MM.1S (cell line): ENCODE measurements around the gene IL12RB1.
"Not testable (repeated sequence)": the region's sequence is repeated elsewhere in the genome, so short reads cannot be mapped to it uniquely, and the experiment has no call there.

ENCODE experiments used
- DNase-seq: peaks from one replicate; pipeline ENCODE4 v3.0.0-alpha.2; 2015
- H2AFZ ChIP-seq: fragments of 300-600 bp; sonication (generic); 2 replicates; pipeline ENCODE4 v1.6.0; 2016; ENCODE audit warnings: antibody characterized with exemption, low read length
- H3F3A ChIP-seq: fragments of 300-600 bp; sonication (generic); 2 replicates; pipeline ENCODE4 v1.6.1; 2016; ENCODE audit warnings: mild to moderate bottlenecking, antibody characterized with exemption, low read length, moderate library complexity, mixed read lengths; ENCODE audit not compliant: insufficient read depth
- H3K27ac ChIP-seq: fragments of 300-600 bp; sonication (generic); 2 replicates; pipeline ENCODE4 v1.5.1; 2016; ENCODE audit warnings: mild to moderate bottlenecking, low read length
- H3K27me3 ChIP-seq: fragments of 300-600 bp; sonication (generic); replicated peaks from 2 replicates; pipeline ENCODE4 v1.6.0; 2016; ENCODE audit warnings: low read length; ENCODE audit not compliant: insufficient read depth
- H3K36me3 ChIP-seq: fragments of 300-600 bp; sonication (generic); replicated peaks from 2 replicates; pipeline ENCODE4 v1.6.1; 2016; ENCODE audit warnings: mild to moderate bottlenecking, low read length, mixed read lengths; ENCODE audit not compliant: insufficient read depth
- H3K4me1 ChIP-seq: fragments of 300-600 bp; sonication (generic); 2 replicates; pipeline ENCODE4 v1.6.1; 2016; ENCODE audit warnings: low read length, mixed read lengths
- H3K4me2 ChIP-seq: fragments of 300-600 bp; sonication (generic); 2 replicates; pipeline ENCODE4 v1.6.0; 2016; ENCODE audit warnings: low read depth, low read length
- H3K4me3 ChIP-seq: fragments of 300-600 bp; sonication (generic); 2 replicates; pipeline ENCODE4 v1.5.1; 2016; ENCODE audit warnings: low read length, mixed read lengths
- H3K79me2 ChIP-seq: fragments of 300-600 bp; sonication (generic); 2 replicates; pipeline ENCODE4 v1.6.1; 2016; ENCODE audit warnings: mixed run types, low read length, mixed read lengths
- H3K9ac ChIP-seq: fragments of 300-600 bp; sonication (generic); 2 replicates; pipeline ENCODE4 v1.6.1; 2016; ENCODE audit warnings: low read length, mixed read lengths
- H3K9me2 ChIP-seq: fragments of 300-600 bp; sonication (generic); replicated peaks from 2 replicates; pipeline ENCODE4 v1.6.1; 2016; ENCODE audit warnings: mild to moderate bottlenecking, low read length, mixed read lengths; ENCODE audit not compliant: insufficient read depth
- H3K9me3 ChIP-seq: fragments of 300-600 bp; sonication (generic); replicated peaks from 2 replicates; pipeline ENCODE4 v1.6.1; 2016; ENCODE audit warnings: mild to moderate bottlenecking, low read length, mixed read lengths; ENCODE audit not compliant: insufficient read depth
- H4K20me1 ChIP-seq: fragments of 300-600 bp; sonication (generic); 2 replicates; pipeline ENCODE4 v1.6.1; 2016; ENCODE audit warnings: mild to moderate bottlenecking, low read length, moderate library complexity, mixed read lengths; ENCODE audit not compliant: insufficient read depth
- CTCF ChIP-seq: fragments of 300-600 bp; sonication (generic); IDR thresholded peaks from 2 replicates; pipeline ENCODE4 v1.5.1; 2016; ENCODE audit warnings: antibody characterized with exemption, low read length, mixed read lengths
- EZH2 ChIP-seq: fragments of 300-600 bp; sonication (generic); optimal IDR thresholded peaks from 2 replicates; pipeline ENCODE3; 2017; ENCODE audit warnings: low read depth, mild to moderate bottlenecking, antibody characterized with exemption, low read length, mixed read lengths
- EZH2phosphoT487 ChIP-seq: fragments of 300-600 bp; sonication (generic); IDR thresholded peaks from 2 replicates; pipeline ENCODE4 v1.6.1; 2018; ENCODE audit warnings: antibody characterized with exemption, low read length

Gene IL12RB1

GRCh38 chr19:18043676-18044075, 43.1 kb downstream of the IL12RB1 start:
- Histone ChIP-seq H3K79me2 (no peaks in the 10 kb centered on the region), H3K9me3 (no peaks in the 10 kb centered on the region), H3K36me3 (no peaks in the 10 kb centered on the region), H3K4me2 (no peak overlapping the region), H3F3A (no peaks in the 10 kb centered on the region), H3K4me1 (peaks cover 11% of the 10 kb centered on the region), H3K4me3 (no peak overlapping the region), H3K27ac (no peak overlapping the region), H3K27me3 (peaks cover 91% of the 10 kb centered on the region), H3K9ac (no peak overlapping the region), H4K20me1 (no peaks in the 10 kb centered on the region), H3K9me2 (no peaks in the 10 kb centered on the region), H2AFZ (no peak overlapping the region)
- DNase-seq: no peak
- TF ChIP-seq CTCF: no peak
- no peak for TF ChIP-seq EZH2phosphoT487
- TF ChIP-seq EZH2: no peak

GRCh38 chr19:18041054-18041453, 45.7 kb downstream of the IL12RB1 start:
- H3K36me3 ChIP-seq: no peaks in the 10 kb centered on the region
- H3K27me3 ChIP-seq: peaks cover 83% of the 10 kb centered on the region
- H3K4me1 ChIP-seq: peaks cover 11% of the 10 kb centered on the region
- no peak overlapping the region for H3K27ac ChIP-seq
- H4K20me1 ChIP-seq: no peaks in the 10 kb centered on the region
- H3K9ac ChIP-seq: no peak overlapping the region
- no peaks in the 10 kb centered on the region for H3K79me2 ChIP-seq
- no peak overlapping the region for H2AFZ ChIP-seq
- H3K4me3 ChIP-seq: no peak overlapping the region
- no peaks in the 10 kb centered on the region for H3F3A ChIP-seq
- no peaks in the 10 kb centered on the region for H3K9me2 ChIP-seq
- DNase-seq: no peak
- TF ChIP-seq CTCF (no peak), EZH2 (no peak), EZH2phosphoT487 (no peak)
- no peaks in the 10 kb centered on the region for H3K9me3 ChIP-seq
- no peak overlapping the region for H3K4me2 ChIP-seq

- H2AFZ ChIP-seq, H3F3A ChIP-seq, H3K4me3 ChIP-seq, H3K36me3 ChIP-seq, H3K79me2 ChIP-seq, DNase-seq, H3K4me2 ChIP-seq, H3K4me1 ChIP-seq, H3K9me3 ChIP-seq, H3K9ac ChIP-seq, H3K27ac ChIP-seq, H3K9me2 ChIP-seq, H4K20me1 ChIP-seq: not testable (repeated sequence)
- peaks cover 73% of the 10 kb centered on the region for H3K27me3 ChIP-seq
Measured at GRCh38 chr19:18032102-18032501, 54.6 kb downstream of the IL12RB1 start.

- not testable (repeated sequence) for H3K4me3 ChIP-seq, H3K9me2 ChIP-seq, H3K36me3 ChIP-seq, H3K79me2 ChIP-seq, H3F3A ChIP-seq, H3K4me2 ChIP-seq, H4K20me1 ChIP-seq, H3K27ac ChIP-seq, H3K9ac ChIP-seq, DNase-seq, H3K4me1 ChIP-seq, H3K9me3 ChIP-seq, H2AFZ ChIP-seq
- peaks cover 76% of the 10 kb centered on the region for H3K27me3 ChIP-seq
Measured at GRCh38 chr19:18031401-18031800, 55.3 kb downstream of the IL12RB1 start.
